ENCODE results near the gene MCF2L. TPM values are rescaled to one million over a fixed set of nuclear protein-coding genes. Genes with fewer than 3 reads are reported as not detected.

MCF2L gene
- total RNA-seq, 2 experiments from 2014 or later: 2.8 to 16.4 TPM

GRCh38 chr13:112966776-112967175 lies 2.2 kb upstream of the MCF2L start:
- peaks cover 8% of the 10 kb centered on the region for H3K4me1 ChIP-seq (ENCODE audit: insufficient read depth, low read length, poor library complexity, severe bottlenecking)
- no peaks in the 10 kb centered on the region for H4K20me1 ChIP-seq (ENCODE audit: insufficient read depth, low read length)
- TF ChIP-seq EZH2phosphoT487 (IDR thresholded peaks at IDR 0.05; ENCODE audit: borderline replicate concordance, low read depth, low read length) (no peak), CTCF (conservative IDR thresholded peaks at IDR 0.05; ENCODE audit: low read length) (no peak)
- POLR2A ChIA-PET: no interaction called here
- H3K79me2 ChIP-seq (ENCODE audit: insufficient read depth, low read depth, low read length): no peaks in the 10 kb centered on the region
- no peak overlapping the region for H3K4me2 ChIP-seq (ENCODE audit: low read length)
- intact Hi-C loops (cut with micrococcal nuclease; ENCODE audit: unreplicated experiment): no loop called here
- no TSS peak for BruUV-seq (replicated peaks)
- no peaks in the 10 kb centered on the region for H3K9me2 ChIP-seq (ENCODE audit: insufficient read depth, low read length)
- no peak overlapping the region for H2AFZ ChIP-seq (ENCODE audit: low read length)
- no peaks in the 10 kb centered on the region for H3K36me3 ChIP-seq (ENCODE audit: insufficient read depth, low read length)
- H3K27ac ChIP-seq (ENCODE audit: low read depth, low read length, poor library complexity, severe bottlenecking): no peak overlapping the region
- no peak for DNase-seq (ENCODE audit: low spot score)
- no peaks in the 10 kb centered on the region for H3K9me3 ChIP-seq (ENCODE audit: low read length)
- no peak overlapping the region for H3K4me3 ChIP-seq (ENCODE audit: low read depth, low read length, poor library complexity, severe bottlenecking)
- CTCF ChIA-PET (ENCODE audit: unreplicated experiment): no interaction called here

GRCh38 chr13:112967686-112968379 lies 1.2 kb upstream of the MCF2L start:
- intact Hi-C loops (cut with micrococcal nuclease; ENCODE audit: unreplicated experiment): no loop called here
- Histone ChIP-seq H2AFZ (ENCODE audit: low read length) (no peak overlapping the region), H3K4me3 (ENCODE audit: low read depth, low read length, poor library complexity, severe bottlenecking) (peak overlapping the region; percentile 78)

More at GRCh38 chr13:112967686-112968379, 1.2 kb upstream of the MCF2L start:
- Histone ChIP-seq H4K20me1 (ENCODE audit: insufficient read depth, low read length) (no peaks in the 10 kb centered on the region), H3K4me2 (ENCODE audit: low read length) (peak overlapping the region; percentile 86), H3K9me2 (ENCODE audit: insufficient read depth, low read length) (no peaks in the 10 kb centered on the region), H3K36me3 (ENCODE audit: insufficient read depth, low read length) (no peaks in the 10 kb centered on the region), H3K9me3 (ENCODE audit: low read length) (no peaks in the 10 kb centered on the region), H3K79me2 (ENCODE audit: insufficient read depth, low read depth, low read length) (no peaks in the 10 kb centered on the region), H3K27ac (ENCODE audit: low read depth, low read length, poor library complexity, severe bottlenecking) (no peak overlapping the region), H3K4me1 (ENCODE audit: insufficient read depth, low read length, poor library complexity, severe bottlenecking) (peaks cover 8% of the 10 kb centered on the region)
- ChIA-PET CTCF (ENCODE audit: unreplicated experiment) (interaction anchor here (0.6 kb wide), 1 partner anchor 18 kb away, joined by 13 read pairs; no protein-coding TSS in a partner anchor), POLR2A (interaction anchor here (0.5 kb wide), 1 partner anchor 926 kb away, joined by 4 read pairs; no protein-coding TSS in a partner anchor)
- BruUV-seq (replicated peaks): no TSS peak
- DNase-seq (ENCODE audit: low spot score): no peak
- TF ChIP-seq CTCF (conservative IDR thresholded peaks at IDR 0.05; ENCODE audit: low read length) (no peak), EZH2phosphoT487 (IDR thresholded peaks at IDR 0.05; ENCODE audit: borderline replicate concordance, low read depth, low read length) (no peak)

All from OCI-LY7 (cell line).